BE2C (cell line): ENCODE measurements around the gene ACTBL2.

Experiments
- DNase-seq: peaks from one replicate; pipeline ENCODE4 v3.0.0-alpha.2; 2020
- H3K27me3 ChIP-seq: fragments of 250-450 bp; sonication (Bioruptor Pico); 2 replicates; pipeline ENCODE4 v1.5.1; 2020; ENCODE audit warnings: mild to moderate bottlenecking
- H3K36me3 ChIP-seq: fragments of 250-450 bp; sonication (Bioruptor Pico); 2 replicates; pipeline ENCODE4 v1.5.1; 2020; ENCODE audit warnings: mild to moderate bottlenecking
- H3K4me1 ChIP-seq: fragments of 250-450 bp; sonication (Bioruptor Pico); 2 replicates; pipeline ENCODE4 v1.5.1; 2020
- H3K4me3 ChIP-seq: 2 replicates; pipeline ENCODE4 v1.5.1; 2011; ENCODE audit warnings: low read depth, low read length
- H3K9me3 ChIP-seq: fragments of 250-450 bp; sonication (Bioruptor Pico); 2 replicates; pipeline ENCODE4 v1.5.1; 2020
- TF ChIP-seq, protein P1 (sequence below): IDR thresholded peaks from 2 replicates; pipeline ENCODE4 v1.5.1; 2012; ENCODE audit warnings: mild to moderate bottlenecking, low read depth, low read length

ACTBL2 gene

DNA sequence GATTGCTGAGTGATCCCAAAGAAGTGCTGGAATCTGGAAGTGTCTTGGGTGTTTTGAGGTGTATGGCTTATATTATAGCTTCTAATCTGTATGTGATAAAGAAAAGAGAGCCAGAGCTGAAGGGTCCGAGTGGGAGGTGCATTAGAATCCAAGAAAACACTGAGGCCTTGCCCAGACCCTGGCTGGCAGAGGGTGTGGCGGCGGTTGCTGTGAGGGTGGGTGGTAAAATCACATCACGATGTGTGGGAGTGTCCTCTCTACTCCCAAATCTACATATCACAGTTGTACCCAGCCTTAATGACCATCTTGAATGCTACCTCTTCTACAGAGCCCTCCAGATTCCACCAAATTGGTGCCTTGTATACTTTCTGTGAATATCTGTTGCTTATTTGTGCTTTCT is 28.9 kb downstream of the ACTBL2 start:
- TF ChIP-seq, protein P1, sequence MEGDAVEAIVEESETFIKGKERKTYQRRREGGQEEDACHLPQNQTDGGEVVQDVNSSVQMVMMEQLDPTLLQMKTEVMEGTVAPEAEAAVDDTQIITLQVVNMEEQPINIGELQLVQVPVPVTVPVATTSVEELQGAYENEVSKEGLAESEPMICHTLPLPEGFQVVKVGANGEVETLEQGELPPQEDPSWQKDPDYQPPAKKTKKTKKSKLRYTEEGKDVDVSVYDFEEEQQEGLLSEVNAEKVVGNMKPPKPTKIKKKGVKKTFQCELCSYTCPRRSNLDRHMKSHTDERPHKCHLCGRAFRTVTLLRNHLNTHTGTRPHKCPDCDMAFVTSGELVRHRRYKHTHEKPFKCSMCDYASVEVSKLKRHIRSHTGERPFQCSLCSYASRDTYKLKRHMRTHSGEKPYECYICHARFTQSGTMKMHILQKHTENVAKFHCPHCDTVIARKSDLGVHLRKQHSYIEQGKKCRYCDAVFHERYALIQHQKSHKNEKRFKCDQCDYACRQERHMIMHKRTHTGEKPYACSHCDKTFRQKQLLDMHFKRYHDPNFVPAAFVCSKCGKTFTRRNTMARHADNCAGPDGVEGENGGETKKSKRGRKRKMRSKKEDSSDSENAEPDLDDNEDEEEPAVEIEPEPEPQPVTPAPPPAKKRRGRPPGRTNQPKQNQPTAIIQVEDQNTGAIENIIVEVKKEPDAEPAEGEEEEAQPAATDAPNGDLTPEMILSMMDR = no peak
- Histone ChIP-seq H3K4me1 (peaks cover 3% of the 10 kb centered on the region; the same call in 1 of the 2 replicates), H3K27me3 (no peaks in the 10 kb centered on the region), H3K36me3 (no peaks in the 10 kb centered on the region), H3K9me3 (no peaks in the 10 kb centered on the region), H3K4me3 (no peak overlapping the region)
- DNase-seq = no peak

GRCh38 chr5:57452885-57453284 is 29.7 kb downstream of the ACTBL2 start:
- Histone ChIP-seq H3K9me3 (no peaks in the 10 kb centered on the region), H3K27me3 (no peaks in the 10 kb centered on the region), H3K4me3 (no peak overlapping the region), H3K4me1 (peaks cover 3% of the 10 kb centered on the region; the same call in 1 of the 2 replicates), H3K36me3 (no peaks in the 10 kb centered on the region)
- TF ChIP-seq, protein P1 = no peak
- DNase-seq = no peak

DNA sequence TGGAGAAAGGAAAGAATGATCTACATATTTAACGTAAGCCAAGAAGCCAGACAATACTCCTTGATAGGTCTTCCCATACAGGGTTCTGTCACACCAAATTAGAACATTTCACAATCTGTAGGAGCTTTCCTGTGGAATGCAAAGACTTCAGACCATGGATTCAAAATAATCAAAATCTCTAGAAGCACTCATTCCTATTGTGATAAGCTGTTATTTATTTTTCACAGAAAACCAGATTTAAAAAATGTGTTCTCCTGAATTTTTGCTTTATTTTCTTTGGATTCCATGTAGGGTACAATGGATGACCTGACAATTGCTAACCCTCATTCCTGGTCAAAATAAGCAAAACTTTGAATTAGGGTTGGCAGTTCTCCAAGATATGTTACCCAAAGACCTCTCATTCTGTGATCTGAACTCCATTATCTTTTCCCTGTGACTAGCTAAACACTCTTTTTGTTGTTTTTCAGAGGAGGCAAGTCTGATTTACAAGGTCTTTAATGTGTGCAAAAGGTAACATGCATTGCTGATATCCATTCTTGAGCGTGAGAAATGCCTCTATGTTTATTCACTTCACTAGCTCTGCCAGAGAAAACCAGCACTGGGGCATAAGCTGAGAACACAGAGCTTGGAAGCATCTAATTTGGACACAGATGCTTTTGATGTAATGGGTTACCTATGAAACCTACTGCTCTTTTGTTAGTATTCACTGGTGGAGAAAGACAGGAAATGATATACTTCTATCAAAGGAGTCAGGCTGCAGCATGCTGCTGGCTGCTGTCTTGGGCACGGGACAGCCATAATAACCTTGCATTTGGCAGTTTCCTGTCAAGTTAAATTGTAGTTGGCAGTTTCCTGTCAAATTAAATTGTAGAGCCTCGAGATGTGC is 31.4 kb downstream of the ACTBL2 start:
- Histone ChIP-seq H3K36me3 (no peaks in the 10 kb centered on the region), H3K9me3 (no peaks in the 10 kb centered on the region), H3K27me3 (no peaks in the 10 kb centered on the region), H3K4me1 (peaks cover 3% of the 10 kb centered on the region; the same call in 1 of the 2 replicates), H3K4me3 (no peak overlapping the region)
- DNase-seq = no peak
- TF ChIP-seq, protein P1 = no peak

DNA sequence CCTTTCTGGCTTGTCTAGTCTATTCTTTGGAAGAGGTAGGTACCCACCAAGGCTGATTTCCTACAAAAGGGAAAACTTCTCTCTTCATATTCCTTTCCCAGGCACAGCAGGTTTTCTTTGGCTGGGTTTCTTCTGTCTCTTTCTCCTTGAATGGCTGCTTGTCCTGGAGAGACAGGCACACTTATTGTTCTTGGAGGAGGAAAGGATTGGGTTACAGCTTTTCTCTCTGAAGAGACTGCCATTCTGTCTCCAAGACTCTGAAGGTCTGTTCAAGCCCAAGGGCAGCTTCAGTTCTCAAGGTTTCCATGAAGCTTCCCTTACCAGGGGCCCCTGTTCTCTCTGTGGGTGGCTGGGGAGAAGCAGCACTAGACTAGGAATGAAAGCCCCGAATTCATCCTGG is 33.9 kb downstream of the ACTBL2 start:
- no peak for DNase-seq
- H3K36me3 ChIP-seq = no peaks in the 10 kb centered on the region
- H3K4me1 ChIP-seq = peaks cover 3% of the 10 kb centered on the region; the same call in 1 of the 2 replicates
- H3K27me3 ChIP-seq = no peaks in the 10 kb centered on the region
- H3K9me3 ChIP-seq = no peaks in the 10 kb centered on the region
- H3K4me3 ChIP-seq = no peak overlapping the region
- TF ChIP-seq, protein P1 = no peak

GRCh38 chr5:57448287-57448686 is 34.3 kb downstream of the ACTBL2 start:
- TF ChIP-seq, protein P1 = no peak

DNA sequence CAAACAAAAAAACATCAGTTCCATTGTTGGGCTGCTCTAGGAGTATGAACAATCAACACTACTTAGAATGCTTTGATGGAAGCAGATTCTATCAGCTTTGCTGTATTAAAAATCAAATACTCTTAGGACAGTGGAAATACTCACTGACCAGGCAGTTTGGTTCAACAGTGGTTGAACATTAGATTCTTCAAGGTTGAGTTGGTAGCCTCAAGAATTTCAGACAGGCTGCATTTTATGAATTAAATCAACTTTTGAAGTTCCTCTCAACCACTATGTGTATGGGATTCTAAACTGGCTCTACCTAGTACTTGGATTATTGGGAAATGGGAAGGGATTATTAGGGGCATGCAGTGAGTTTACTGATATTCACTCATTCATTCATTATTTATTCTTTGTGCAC is 35.0 kb downstream of the ACTBL2 start:
- TF ChIP-seq, protein P1 = no peak
- no peaks in the 10 kb centered on the region for H3K36me3 ChIP-seq
- no peak overlapping the region for H3K4me3 ChIP-seq
- H3K4me1 ChIP-seq = peaks cover 3% of the 10 kb centered on the region; the same call in 1 of the 2 replicates
- no peak for DNase-seq
- no peaks in the 10 kb centered on the region for H3K27me3 ChIP-seq
- no peaks in the 10 kb centered on the region for H3K9me3 ChIP-seq

More at GRCh38 chr5:57448287-57448686, 34.3 kb downstream of the ACTBL2 start:
- Histone ChIP-seq H3K27me3 (no peaks in the 10 kb centered on the region), H3K4me3 (no peak overlapping the region), H3K9me3 (no peaks in the 10 kb centered on the region), H3K4me1 (peaks cover 3% of the 10 kb centered on the region; the same call in 1 of the 2 replicates), H3K36me3 (no peaks in the 10 kb centered on the region)
- DNase-seq = no peak
